ENCODE measurements around the gene GABRG3. TPM values are rescaled to one million over a fixed set of nuclear protein-coding genes. Genes with fewer than 3 reads are reported as not detected.
A peak's percentile ranks its signal among the peaks of the same experiment; 100 is the strongest.

The GABRG3 gene
- total RNA-seq, 1 donor from 2014 or later, result 0.08 TPM

GRCh38 chr15:27448986-27449385 is 478.0 kb downstream of the GABRG3 start:
- TF ChIP-seq, protein P1, sequence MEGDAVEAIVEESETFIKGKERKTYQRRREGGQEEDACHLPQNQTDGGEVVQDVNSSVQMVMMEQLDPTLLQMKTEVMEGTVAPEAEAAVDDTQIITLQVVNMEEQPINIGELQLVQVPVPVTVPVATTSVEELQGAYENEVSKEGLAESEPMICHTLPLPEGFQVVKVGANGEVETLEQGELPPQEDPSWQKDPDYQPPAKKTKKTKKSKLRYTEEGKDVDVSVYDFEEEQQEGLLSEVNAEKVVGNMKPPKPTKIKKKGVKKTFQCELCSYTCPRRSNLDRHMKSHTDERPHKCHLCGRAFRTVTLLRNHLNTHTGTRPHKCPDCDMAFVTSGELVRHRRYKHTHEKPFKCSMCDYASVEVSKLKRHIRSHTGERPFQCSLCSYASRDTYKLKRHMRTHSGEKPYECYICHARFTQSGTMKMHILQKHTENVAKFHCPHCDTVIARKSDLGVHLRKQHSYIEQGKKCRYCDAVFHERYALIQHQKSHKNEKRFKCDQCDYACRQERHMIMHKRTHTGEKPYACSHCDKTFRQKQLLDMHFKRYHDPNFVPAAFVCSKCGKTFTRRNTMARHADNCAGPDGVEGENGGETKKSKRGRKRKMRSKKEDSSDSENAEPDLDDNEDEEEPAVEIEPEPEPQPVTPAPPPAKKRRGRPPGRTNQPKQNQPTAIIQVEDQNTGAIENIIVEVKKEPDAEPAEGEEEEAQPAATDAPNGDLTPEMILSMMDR (IDR thresholded peaks at IDR 0.05; ENCODE audit: insufficient read depth, low read length, poor library complexity, severe bottlenecking), result no peak
- peak; percentile 5 for DNase-seq (ENCODE audit: low read depth)
- H3K27me3 ChIP-seq (ENCODE audit: control insufficient read depth, insufficient read depth, low read length), result no peaks in the 10 kb centered on the region
- H3K36me3 ChIP-seq (ENCODE audit: control insufficient read depth, insufficient read depth, low read length), result no peaks in the 10 kb centered on the region
- no peak overlapping the region for H3K4me3 ChIP-seq (ENCODE audit: low read depth, low read length)

DNA sequence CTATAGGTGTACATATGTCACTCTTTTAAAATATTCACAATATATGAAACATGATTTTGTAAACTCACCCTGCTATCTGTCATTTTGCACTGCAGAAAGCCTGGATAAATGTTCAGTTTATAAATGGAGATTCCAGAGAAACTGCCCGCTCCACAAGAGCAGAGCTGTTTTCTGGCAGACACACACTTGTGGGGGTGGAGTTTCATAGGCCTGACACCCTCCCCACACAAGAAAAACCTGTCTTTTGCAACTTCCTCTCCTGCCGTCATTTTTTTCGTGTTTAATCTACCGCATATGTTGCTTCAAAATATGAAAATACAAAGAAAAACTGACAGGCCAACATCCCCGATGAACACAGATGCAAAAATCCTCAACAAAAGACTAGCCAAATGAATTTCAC is 479.0 kb downstream of the GABRG3 start:
- H3K36me3 ChIP-seq (ENCODE audit: control insufficient read depth, insufficient read depth, low read length), result no peaks in the 10 kb centered on the region

DNA sequence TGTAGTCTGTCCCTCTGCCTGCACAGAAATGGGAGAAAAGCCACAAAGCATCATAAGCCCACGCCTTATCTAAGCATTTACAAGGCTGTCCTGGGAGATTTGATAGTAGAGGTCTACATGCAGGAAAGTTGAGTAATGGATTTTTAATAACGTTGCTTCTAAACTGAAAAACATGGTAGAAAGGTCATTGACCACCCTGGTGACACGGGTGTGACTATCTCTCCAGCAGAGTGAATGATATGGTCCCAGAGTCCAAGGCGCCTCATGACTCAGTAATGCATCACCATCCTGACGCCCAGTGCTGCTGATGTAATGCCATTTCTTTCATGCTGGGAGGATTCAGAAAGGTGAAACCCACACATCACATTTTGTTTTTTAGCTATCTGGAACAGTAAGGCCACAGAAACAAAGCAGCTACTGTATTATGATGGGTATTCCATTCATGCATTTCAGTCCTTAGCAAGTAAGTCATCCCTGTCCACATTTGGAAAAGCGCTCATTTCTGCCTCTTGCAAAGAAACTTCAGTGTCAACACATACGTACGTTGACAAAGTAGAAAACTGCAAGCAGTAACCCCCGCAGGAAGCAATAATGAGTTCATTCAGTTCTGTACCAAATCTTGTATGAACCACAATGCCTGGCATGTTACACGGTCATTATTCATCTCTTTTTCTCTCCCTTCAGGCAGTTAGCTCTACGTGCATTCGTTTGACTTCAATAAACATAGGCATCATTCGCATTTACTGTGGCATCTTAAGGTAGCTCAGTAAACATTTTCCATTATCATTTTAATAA is 483.5 kb downstream of the GABRG3 start:
- DNase-seq (ENCODE audit: low read depth), result peak; percentile 56
- no peak overlapping the region for H3K4me3 ChIP-seq (ENCODE audit: low read depth, low read length)
- TF ChIP-seq, protein P1 (IDR thresholded peaks at IDR 0.05; ENCODE audit: insufficient read depth, low read length, poor library complexity, severe bottlenecking), result no peak

More for the DNA sequence above, 479.0 kb downstream of the GABRG3 start:
- TF ChIP-seq, protein P1 (IDR thresholded peaks at IDR 0.05; ENCODE audit: insufficient read depth, low read length, poor library complexity, severe bottlenecking), result no peak
- no peak for DNase-seq (ENCODE audit: low read depth)
- Histone ChIP-seq H3K27me3 (ENCODE audit: control insufficient read depth, insufficient read depth, low read length) (no peaks in the 10 kb centered on the region), H3K4me3 (ENCODE audit: low read depth, low read length) (no peak overlapping the region)

GRCh38 chr15:27456807-27457206 is 485.8 kb downstream of the GABRG3 start:
- no peaks in the 10 kb centered on the region for H3K36me3 ChIP-seq (ENCODE audit: control insufficient read depth, insufficient read depth, low read length)
- H3K27me3 ChIP-seq (ENCODE audit: control insufficient read depth, insufficient read depth, low read length), result no peaks in the 10 kb centered on the region
- H3K4me3 ChIP-seq (ENCODE audit: low read depth, low read length), result no peak overlapping the region
- TF ChIP-seq, protein P1 (IDR thresholded peaks at IDR 0.05; ENCODE audit: insufficient read depth, low read length, poor library complexity, severe bottlenecking), result no peak
- DNase-seq (ENCODE audit: low read depth), result no peak

More for the DNA sequence above, 483.5 kb downstream of the GABRG3 start:
- H3K36me3 ChIP-seq (ENCODE audit: control insufficient read depth, insufficient read depth, low read length), result no peaks in the 10 kb centered on the region
- H3K27me3 ChIP-seq (ENCODE audit: control insufficient read depth, insufficient read depth, low read length), result no peaks in the 10 kb centered on the region

DNA sequence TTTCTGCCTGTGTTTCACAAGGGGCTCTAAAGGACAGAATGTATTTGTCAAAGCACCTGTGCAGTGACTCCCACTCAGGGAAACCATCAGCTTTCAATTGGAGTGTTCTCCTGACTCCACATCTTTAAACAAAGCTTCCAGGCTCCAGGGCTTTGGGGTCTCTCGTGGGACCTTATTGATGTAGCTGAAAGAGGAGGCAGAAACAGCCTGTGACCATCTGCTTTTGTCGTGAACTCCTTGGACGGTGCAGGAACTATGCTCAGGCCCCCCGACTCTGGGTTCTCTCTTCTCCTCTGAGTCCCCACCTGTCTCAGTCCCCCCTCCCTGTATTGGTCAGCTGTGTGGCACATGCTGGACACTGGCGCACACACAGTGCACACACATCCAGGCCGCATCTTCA is 486.8 kb downstream of the GABRG3 start:
- DNase-seq (ENCODE audit: low read depth), result no peak
- Histone ChIP-seq H3K4me3 (ENCODE audit: low read depth, low read length) (no peak overlapping the region), H3K27me3 (ENCODE audit: control insufficient read depth, insufficient read depth, low read length) (no peaks in the 10 kb centered on the region), H3K36me3 (ENCODE audit: control insufficient read depth, insufficient read depth, low read length) (no peaks in the 10 kb centered on the region)
- TF ChIP-seq, protein P1 (IDR thresholded peaks at IDR 0.05; ENCODE audit: insufficient read depth, low read length, poor library complexity, severe bottlenecking), result no peak
